ENCODE data around the gene RAD1. TPM values are rescaled to one million over a fixed set of nuclear protein-coding genes. Genes with fewer than 3 reads are reported as not detected.

The RAD1 gene
- total and polyA plus RNA-seq, 12 donors, result 10.5 to 42.2 (median 24.5) TPM

- Histone ChIP-seq H3K9me3 (replicated peaks in 1 of 3) (no peaks in the 10 kb centered on the region), H3K4me3 (no peak overlapping the region), H3K4me1 (replicated peaks in 1 of 2) (peaks cover 0 to 24% of the 10 kb centered on the region in 2 donors), H3K27ac (no peak overlapping the region), H3K27me3 (no peaks in the 10 kb centered on the region), H3K36me3 (replicated peaks in 1 of 2) (peaks cover 0 to 23% of the 10 kb centered on the region in 2 donors)
- TF ChIP-seq POLR2A (IDR thresholded peaks at IDR 0.05) (no peak), CTCF (IDR thresholded peaks at IDR 0.05) (no peak)
- no peak for DNase-seq
- WGBS, 4 donors, result 91 to 100% (median 97%) methylated on average over 2 of the region's 2 CpGs
- intact Hi-C loops (cut with DNase I), result no loop called here
Observed at GRCh38 chr5:34932947-34933346, 17.6 kb upstream of the RAD1 start.

- intact Hi-C loops (cut with DNase I), result no loop called here
- DNase-seq, result no peak
- H3K9me3 ChIP-seq (replicated peaks in 1 of 3), result no peaks in the 10 kb centered on the region
- no peaks in the 10 kb centered on the region for H3K27me3 ChIP-seq
- 65 to 67% (median 67%) methylated on average over 4 of the region's 4 CpGs for WGBS, 4 donors
- H3K36me3 ChIP-seq (replicated peaks in 1 of 2), result peaks cover 0 to 12% of the 10 kb centered on the region in 2 donors
- peak overlapping the region in 3 of 5 donors; percentile 97 for H3K27ac ChIP-seq
- TF ChIP-seq CTCF (IDR thresholded peaks at IDR 0.05) (no peak), POLR2A (IDR thresholded peaks at IDR 0.05) (no peak)
- H3K4me3 ChIP-seq, result peak overlapping the region in 1 of 4 donors; percentile 78
- peaks cover 0 to 24% of the 10 kb centered on the region in 2 donors for H3K4me1 ChIP-seq (replicated peaks in 1 of 2)
Observed at GRCh38 chr5:34930870-34931269, 15.6 kb upstream of the RAD1 start.

GRCh38 chr5:34930462-34930844 lies 15.1 kb upstream of the RAD1 start:
- H3K27ac ChIP-seq, result peak overlapping the region; percentile 80 to 97 (median 97)

GRCh38 chr5:34929720-34930461 lies 14.6 kb upstream of the RAD1 start:
- intact Hi-C loops (cut with DNase I), result no loop called here
- TF ChIP-seq POLR2A (IDR thresholded peaks at IDR 0.05) (peak in 1 of 2 donors; percentile 79), CTCF (IDR thresholded peaks at IDR 0.05) (no peak)
- H3K4me1 ChIP-seq (replicated peaks in 1 of 2), result peaks cover 0 to 24% of the 10 kb centered on the region in 2 donors
- H3K27ac ChIP-seq, result peak overlapping the region; percentile 80 to 97 (median 97)
- no peaks in the 10 kb centered on the region for H3K27me3 ChIP-seq
- no peaks in the 10 kb centered on the region for H3K9me3 ChIP-seq (replicated peaks in 1 of 3)
- H3K36me3 ChIP-seq (replicated peaks in 1 of 2), result peaks cover 0 to 20% of the 10 kb centered on the region in 2 donors
- DNase-seq, result peak; percentile 87 to 96 (median 93)
- 0 to 1% (median 0%) methylated on average over 14 to 70 of the region's 70 CpGs for WGBS, 4 donors
- H3K4me3 ChIP-seq, result peak overlapping the region; percentile 78 to 95 (median 80)

More at GRCh38 chr5:34930462-34930844, 15.1 kb upstream of the RAD1 start:
- WGBS, 4 donors, result 0 to 2% (median 1%) methylated on average over 3 of the region's 3 CpGs
- Histone ChIP-seq H3K36me3 (replicated peaks in 1 of 2) (peaks cover 0 to 14% of the 10 kb centered on the region in 2 donors), H3K9me3 (replicated peaks in 1 of 3) (no peaks in the 10 kb centered on the region), H3K4me1 (replicated peaks in 1 of 2) (peaks cover 0 to 24% of the 10 kb centered on the region in 2 donors), H3K27me3 (no peaks in the 10 kb centered on the region), H3K4me3 (peak overlapping the region; percentile 78 to 95 (median 80))
- DNase-seq, result no peak
- intact Hi-C loops (cut with DNase I), result no loop called here
- no peak for TF ChIP-seq POLR2A (IDR thresholded peaks at IDR 0.05)
- TF ChIP-seq CTCF (IDR thresholded peaks at IDR 0.05), result no peak

Measured in adrenal gland (tissue), 12 donors.